ENCODE data around the gene SUSD5. TPM values are rescaled to one million over a fixed set of nuclear protein-coding genes. Genes with fewer than 3 reads are reported as not detected.
"Not testable (repeated sequence)": the region's sequence is repeated elsewhere in the genome, so short reads cannot be mapped to it uniquely, and the experiment has no call there.

Gene SUSD5
- total and polyA plus RNA-seq, 2 of the 13 experiments (the other 11 are each of a cell fraction or from before 2014, with no cell fraction given), result not detected

DNA sequence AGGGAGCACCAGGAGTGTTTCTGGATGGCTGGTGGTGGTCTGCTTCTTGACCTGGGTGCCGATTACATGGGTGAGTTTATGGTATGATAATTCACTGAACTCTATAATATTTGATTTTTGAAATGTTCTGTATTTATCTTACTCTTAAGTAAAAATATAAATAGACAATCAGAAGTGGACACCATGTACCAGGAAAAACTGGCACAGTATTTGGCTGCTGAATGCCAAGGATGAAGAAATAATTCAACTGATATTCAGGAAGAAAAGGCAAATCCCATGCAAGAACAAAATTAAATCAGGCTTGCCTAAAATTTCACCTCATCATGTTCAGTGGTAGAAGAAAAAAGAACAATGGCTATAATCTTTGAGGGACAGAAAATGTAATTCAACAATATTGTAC is 53.2 kb downstream of the SUSD5 start:
- Histone ChIP-seq H3K79me2 (ENCODE audit: insufficient read depth, low read length) (no peaks in the 10 kb centered on the region), H4K20me1 (ENCODE audit: insufficient read depth, low read length) (no peaks in the 10 kb centered on the region), H3K9ac (ENCODE audit: insufficient read depth, low read depth, low read length) (no peak overlapping the region), H3K36me3 (replicated peaks in 1 of 2; ENCODE audit: control insufficient read depth in 1 of 2, insufficient read depth in 2 of 2, low read length in 2 of 2) (no peaks in the 10 kb centered on the region), H3K4me1 (ENCODE audit: insufficient read depth, low read length) (peaks cover 12% of the 10 kb centered on the region), H3K4me3 (replicated peaks in 1 of 3; ENCODE audit: insufficient read depth in 1 of 3, low read depth in 2 of 3, low read length in 3 of 3) (no peak overlapping the region), H3K27me3 (ENCODE audit: control insufficient read depth in 1 of 2, insufficient read depth in 2 of 2, low read length in 2 of 2) (peaks cover 0 to 5% of the 10 kb centered on the region in 2 experiments; a peak in 1 of 5 replicates), H2AFZ (ENCODE audit: low read length) (no peak overlapping the region), H3K4me2 (ENCODE audit: low read depth, low read length) (no peak overlapping the region), H3K27ac (ENCODE audit: extremely low read length, insufficient read depth, low read length) (no peak overlapping the region), H3K9me3 (ENCODE audit: low read length) (no peaks in the 10 kb centered on the region)
- no TSS peak for BruUV-seq (replicated peaks)
- no peak for ATAC-seq
- DNase-seq (ENCODE audit: low spot score), result no peak
- WGBS (ENCODE audit: low lambda C conversion rate), result 48% methylated on average over 1 of the region's 1 CpG
- intact Hi-C loops (cut with micrococcal nuclease; ENCODE audit: unreplicated experiment) (no loop called here), in situ Hi-C loops (cut with HindIII; ENCODE audit: extremely low pct_ligation_motif_present, low pct_unique_long_range_greater_than_20kb) (no loop called here)
- no peak for FAIRE-seq
- TF ChIP-seq ARNT2 (CRISPR knock-in tag; IDR thresholded peaks at IDR 0.05; ENCODE audit: low read depth) (no peak), POGK (CRISPR knock-in tag; conservative IDR thresholded peaks at IDR 0.05) (no peak), MLLT10 (CRISPR knock-in tag; IDR thresholded peaks at IDR 0.05) (no peak), TFAP4 (IDR thresholded peaks at IDR 0.05; ENCODE audit: borderline replicate concordance, low read depth) (no peak), ZBTB37 (CRISPR knock-in tag; IDR thresholded peaks at IDR 0.05) (no peak), PHF20 (CRISPR knock-in tag; IDR thresholded peaks at IDR 0.05) (no peak)
- TF ChIP-seq, protein P1, sequence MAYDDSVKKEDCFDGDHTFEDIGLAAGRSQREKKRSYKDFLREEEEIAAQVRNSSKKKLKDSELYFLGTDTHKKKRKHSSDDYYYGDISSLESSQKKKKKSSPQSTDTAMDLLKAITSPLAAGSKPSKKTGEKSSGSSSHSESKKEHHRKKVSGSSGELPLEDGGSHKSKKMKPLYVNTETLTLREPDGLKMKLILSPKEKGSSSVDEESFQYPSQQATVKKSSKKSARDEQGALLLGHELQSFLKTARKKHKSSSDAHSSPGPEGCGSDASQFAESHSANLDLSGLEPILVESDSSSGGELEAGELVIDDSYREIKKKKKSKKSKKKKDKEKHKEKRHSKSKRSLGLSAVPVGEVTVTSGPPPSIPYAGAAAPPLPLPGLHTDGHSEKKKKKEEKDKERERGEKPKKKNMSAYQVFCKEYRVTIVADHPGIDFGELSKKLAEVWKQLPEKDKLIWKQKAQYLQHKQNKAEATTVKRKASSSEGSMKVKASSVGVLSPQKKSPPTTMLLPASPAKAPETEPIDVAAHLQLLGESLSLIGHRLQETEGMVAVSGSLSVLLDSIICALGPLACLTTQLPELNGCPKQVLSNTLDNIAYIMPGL (CRISPR knock-in tag; IDR thresholded peaks at IDR 0.05; ENCODE audit: borderline replicate concordance in 1 of 2, low read depth in 1 of 2), result no peak
- POLR2A ChIA-PET, result no interaction called here
- CTCF ChIA-PET (ENCODE audit: low intra/inter-chr PET ratio, low total read pairs), result no interaction called here

GRCh38 chr3:33162621-33163020 is 56.0 kb downstream of the SUSD5 start:
- H3K27ac ChIP-seq (ENCODE audit: extremely low read length, insufficient read depth, low read length); intact Hi-C loops (cut with micrococcal nuclease; ENCODE audit: unreplicated experiment); in situ Hi-C loops (cut with HindIII; ENCODE audit: extremely low pct_ligation_motif_present, low pct_unique_long_range_greater_than_20kb); H3K36me3 ChIP-seq (replicated peaks in 1 of 2; ENCODE audit: control insufficient read depth in 1 of 2, insufficient read depth in 2 of 2, low read length in 2 of 2); H3K9me3 ChIP-seq (ENCODE audit: low read length); H3K4me1 ChIP-seq (ENCODE audit: insufficient read depth, low read length); H3K4me2 ChIP-seq (ENCODE audit: low read depth, low read length); BruUV-seq (replicated peaks); ATAC-seq; H3K4me3 ChIP-seq (replicated peaks in 1 of 3; ENCODE audit: insufficient read depth in 1 of 3, low read depth in 2 of 3, low read length in 3 of 3); FAIRE-seq; CTCF ChIA-PET (ENCODE audit: low intra/inter-chr PET ratio, low total read pairs); H3K79me2 ChIP-seq (ENCODE audit: insufficient read depth, low read length); POLR2A ChIA-PET; H4K20me1 ChIP-seq (ENCODE audit: insufficient read depth, low read length); H2AFZ ChIP-seq (ENCODE audit: low read length); DNase-seq (ENCODE audit: low spot score); H3K9ac ChIP-seq (ENCODE audit: insufficient read depth, low read depth, low read length): not testable (repeated sequence)
- H3K27me3 ChIP-seq (ENCODE audit: control insufficient read depth in 1 of 2, insufficient read depth in 2 of 2, low read length in 2 of 2), result peaks cover 0 to 14% of the 10 kb centered on the region in 2 experiments; a peak in 3 of 5 replicates
- WGBS (ENCODE audit: low lambda C conversion rate), result 20% methylated on average over 5 of the region's 5 CpGs
